GM10266 (cell line): ENCODE data around the gene COPS4.
"Not testable (repeated sequence)": the region's sequence is repeated elsewhere in the genome, so short reads cannot be mapped to it uniquely, and the experiment has no call there.

Source experiments
- DNase-seq: peaks from one replicate; pipeline ENCODE4 v3.0.0; 2012; ENCODE audit errors: extremely low spot score
- TF ChIP-seq, protein P1 (sequence below): IDR thresholded peaks from 2 replicates; pipeline ENCODE4 v1.5.1; 2012; ENCODE audit warnings: mild to moderate bottlenecking, low read depth; ENCODE audit not compliant: control insufficient read depth, insufficient read depth; ENCODE audit errors: missing control alignments

The COPS4 gene

GRCh38 chr4:83054928-83055327, 19.9 kb downstream of the COPS4 start:
- DNase-seq = peak; percentile 12

GRCh38 chr4:83062739-83063138, 27.8 kb downstream of the COPS4 start:
- TF ChIP-seq, protein P1, sequence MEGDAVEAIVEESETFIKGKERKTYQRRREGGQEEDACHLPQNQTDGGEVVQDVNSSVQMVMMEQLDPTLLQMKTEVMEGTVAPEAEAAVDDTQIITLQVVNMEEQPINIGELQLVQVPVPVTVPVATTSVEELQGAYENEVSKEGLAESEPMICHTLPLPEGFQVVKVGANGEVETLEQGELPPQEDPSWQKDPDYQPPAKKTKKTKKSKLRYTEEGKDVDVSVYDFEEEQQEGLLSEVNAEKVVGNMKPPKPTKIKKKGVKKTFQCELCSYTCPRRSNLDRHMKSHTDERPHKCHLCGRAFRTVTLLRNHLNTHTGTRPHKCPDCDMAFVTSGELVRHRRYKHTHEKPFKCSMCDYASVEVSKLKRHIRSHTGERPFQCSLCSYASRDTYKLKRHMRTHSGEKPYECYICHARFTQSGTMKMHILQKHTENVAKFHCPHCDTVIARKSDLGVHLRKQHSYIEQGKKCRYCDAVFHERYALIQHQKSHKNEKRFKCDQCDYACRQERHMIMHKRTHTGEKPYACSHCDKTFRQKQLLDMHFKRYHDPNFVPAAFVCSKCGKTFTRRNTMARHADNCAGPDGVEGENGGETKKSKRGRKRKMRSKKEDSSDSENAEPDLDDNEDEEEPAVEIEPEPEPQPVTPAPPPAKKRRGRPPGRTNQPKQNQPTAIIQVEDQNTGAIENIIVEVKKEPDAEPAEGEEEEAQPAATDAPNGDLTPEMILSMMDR = no peak
- no peak for DNase-seq

More at GRCh38 chr4:83054928-83055327, 19.9 kb downstream of the COPS4 start:
- TF ChIP-seq, protein P1 = peak; percentile 34

DNA sequence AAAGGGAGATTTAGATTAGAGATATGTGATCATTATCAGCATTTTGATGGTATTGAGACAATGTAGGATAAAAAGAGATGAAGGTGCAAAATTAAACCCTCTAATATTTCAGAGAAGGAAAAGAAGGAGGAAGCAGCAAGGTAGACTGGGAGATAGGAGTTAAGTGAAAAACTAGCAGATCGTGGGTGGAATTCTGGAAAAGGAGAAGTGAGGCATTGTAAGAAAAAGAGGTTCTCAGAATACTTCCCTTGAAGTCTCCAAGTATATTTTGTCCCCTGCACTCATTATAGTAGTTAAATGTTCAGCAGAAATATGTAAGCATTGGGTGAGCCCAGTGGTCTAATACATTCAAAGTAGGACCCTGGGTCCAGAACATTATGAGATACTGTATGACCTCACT, 30.3 kb downstream of the COPS4 start:
- no peak for DNase-seq
- TF ChIP-seq, protein P1 = no peak

DNA sequence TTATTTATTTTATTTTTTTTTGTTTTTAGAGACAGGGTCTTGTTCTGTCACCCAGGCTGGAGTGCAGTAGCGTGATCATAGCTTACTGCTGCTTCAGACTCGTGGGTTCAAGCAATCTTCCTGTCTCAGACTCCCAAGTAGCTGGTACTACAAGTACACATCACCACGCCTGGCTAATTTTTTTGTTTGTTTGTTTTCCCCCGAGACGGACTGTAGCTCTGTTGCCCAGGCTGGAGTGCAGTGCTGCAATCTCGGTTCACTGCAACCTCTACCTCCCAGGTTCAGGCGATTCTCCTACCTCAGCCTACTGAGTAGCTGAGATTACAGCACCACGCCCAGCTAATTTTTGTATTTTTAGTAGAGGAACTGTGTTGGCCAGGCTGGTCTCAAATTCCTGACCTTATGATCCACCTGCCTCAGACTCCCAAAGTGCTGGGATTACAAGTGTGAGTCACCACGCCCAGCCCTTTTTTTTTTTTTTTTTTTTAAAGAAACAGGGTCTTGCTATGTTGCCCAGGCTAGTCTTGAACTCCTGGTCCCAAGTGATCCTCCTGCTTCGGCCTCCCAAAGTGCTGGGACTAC, 32.2 kb downstream of the COPS4 start:
- DNase-seq = no peak
- TF ChIP-seq, protein P1 = no peak

DNA sequence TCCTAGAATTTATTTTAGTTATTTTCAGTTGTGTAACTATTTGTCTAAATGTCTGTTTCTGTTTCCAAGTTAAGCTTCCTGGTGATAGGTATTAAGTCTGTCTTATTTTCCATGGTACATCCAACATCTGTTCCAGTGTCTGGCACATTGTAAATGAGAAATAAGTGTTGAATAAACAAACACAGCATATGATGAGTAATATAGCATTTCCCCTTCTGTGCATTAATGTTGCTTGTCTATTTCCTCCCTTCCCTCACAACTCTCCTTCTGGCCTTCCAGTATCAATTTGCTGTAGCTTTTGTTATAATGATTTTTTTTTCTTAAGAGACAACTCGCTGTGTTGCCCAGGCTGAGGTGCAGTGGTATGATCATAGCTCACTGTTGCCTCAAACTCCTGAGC, 36.1 kb downstream of the COPS4 start:
- DNase-seq = no peak
- TF ChIP-seq, protein P1 = no peak

DNA sequence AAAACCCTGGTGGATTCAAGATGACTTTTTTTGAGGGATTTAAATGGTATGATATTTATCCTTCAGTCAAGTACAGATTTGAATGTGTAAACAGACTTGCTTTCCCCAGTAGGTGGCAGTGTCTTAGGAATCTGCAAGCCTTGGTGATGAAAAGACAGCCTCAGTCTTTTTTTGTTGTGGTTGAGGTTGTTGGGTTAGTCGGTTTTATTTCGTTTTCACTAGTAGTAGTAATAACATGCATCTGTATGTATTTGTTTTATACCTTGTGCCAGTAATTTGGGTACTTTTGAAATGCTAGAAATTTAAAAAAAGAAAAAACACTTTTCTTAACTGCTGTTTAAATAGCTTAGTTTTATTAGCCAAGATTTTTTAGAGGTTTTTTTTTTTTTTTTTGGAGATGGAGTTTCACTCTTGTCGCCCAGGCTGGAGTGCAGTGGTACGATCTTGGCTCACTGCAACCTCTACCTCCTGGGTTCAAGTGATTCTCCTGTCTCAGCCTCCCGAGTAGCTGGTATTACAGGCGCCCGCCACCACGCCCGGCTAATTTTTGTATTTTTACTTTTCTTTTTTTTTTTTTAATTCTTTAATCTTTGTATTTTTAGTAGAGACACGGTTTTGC, 39.2 kb downstream of the COPS4 start:
- TF ChIP-seq, protein P1 = peak; percentile 69
- DNase-seq = peak; percentile 68

DNA sequence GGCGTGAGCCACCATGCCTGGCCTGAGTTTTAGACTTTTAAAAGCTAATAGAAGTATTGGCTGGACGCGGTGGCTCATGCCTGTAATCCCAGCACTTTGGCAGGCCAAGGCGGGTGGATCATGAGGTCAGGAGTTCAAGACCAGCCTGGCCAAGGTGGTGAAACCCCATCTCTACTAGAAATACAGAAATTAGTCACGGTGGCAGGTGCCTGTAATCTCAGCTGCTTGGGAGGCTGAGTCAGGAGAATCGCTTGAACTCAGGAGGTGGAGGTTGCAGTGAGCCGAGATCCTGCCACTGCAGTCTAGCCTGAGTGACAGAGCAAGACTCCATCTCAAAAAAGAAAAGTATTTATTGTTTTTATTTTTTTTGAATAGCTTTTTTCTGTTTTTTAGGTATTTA, 39.8 kb downstream of the COPS4 start:
- DNase-seq = not testable (repeated sequence)
